GM13977 (cell line): ENCODE results near the gene SLC8A1.

Experiments
- DNase-seq: peaks from one replicate; pipeline ENCODE4 v3.0.0; 2012; ENCODE audit warnings: low spot score
- in situ Hi-C: fragments of 300-500 bp; cut with MboI; formaldehyde crosslinking; loops from one replicate; pipeline ENCODE4 v1.12.0; 2022; ENCODE audit warnings: low sequenced_read_pairs, low pct_unique_long_range_greater_than_20kb, mixed read lengths, inconsistent platforms; ENCODE audit not compliant: unreplicated experiment
- TF ChIP-seq, protein P1 (sequence below): IDR thresholded peaks from 2 replicates; pipeline ENCODE4 v1.5.1; 2012; ENCODE audit warnings: mild to moderate bottlenecking, control low read depth; ENCODE audit not compliant: insufficient read depth; ENCODE audit errors: extremely low read depth, missing control alignments

SLC8A1 gene

GRCh38 chr2:40271094-40271493 is 180.8 kb downstream of the SLC8A1 start:
- in situ Hi-C loops, result no loop called here
- DNase-seq, result no peak
- TF ChIP-seq, protein P1, sequence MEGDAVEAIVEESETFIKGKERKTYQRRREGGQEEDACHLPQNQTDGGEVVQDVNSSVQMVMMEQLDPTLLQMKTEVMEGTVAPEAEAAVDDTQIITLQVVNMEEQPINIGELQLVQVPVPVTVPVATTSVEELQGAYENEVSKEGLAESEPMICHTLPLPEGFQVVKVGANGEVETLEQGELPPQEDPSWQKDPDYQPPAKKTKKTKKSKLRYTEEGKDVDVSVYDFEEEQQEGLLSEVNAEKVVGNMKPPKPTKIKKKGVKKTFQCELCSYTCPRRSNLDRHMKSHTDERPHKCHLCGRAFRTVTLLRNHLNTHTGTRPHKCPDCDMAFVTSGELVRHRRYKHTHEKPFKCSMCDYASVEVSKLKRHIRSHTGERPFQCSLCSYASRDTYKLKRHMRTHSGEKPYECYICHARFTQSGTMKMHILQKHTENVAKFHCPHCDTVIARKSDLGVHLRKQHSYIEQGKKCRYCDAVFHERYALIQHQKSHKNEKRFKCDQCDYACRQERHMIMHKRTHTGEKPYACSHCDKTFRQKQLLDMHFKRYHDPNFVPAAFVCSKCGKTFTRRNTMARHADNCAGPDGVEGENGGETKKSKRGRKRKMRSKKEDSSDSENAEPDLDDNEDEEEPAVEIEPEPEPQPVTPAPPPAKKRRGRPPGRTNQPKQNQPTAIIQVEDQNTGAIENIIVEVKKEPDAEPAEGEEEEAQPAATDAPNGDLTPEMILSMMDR, result no peak

GRCh38 chr2:40270372-40270771 is 181.5 kb downstream of the SLC8A1 start:
- TF ChIP-seq, protein P1, result no peak
- no peak for DNase-seq
- in situ Hi-C loops, result no loop called here

DNA sequence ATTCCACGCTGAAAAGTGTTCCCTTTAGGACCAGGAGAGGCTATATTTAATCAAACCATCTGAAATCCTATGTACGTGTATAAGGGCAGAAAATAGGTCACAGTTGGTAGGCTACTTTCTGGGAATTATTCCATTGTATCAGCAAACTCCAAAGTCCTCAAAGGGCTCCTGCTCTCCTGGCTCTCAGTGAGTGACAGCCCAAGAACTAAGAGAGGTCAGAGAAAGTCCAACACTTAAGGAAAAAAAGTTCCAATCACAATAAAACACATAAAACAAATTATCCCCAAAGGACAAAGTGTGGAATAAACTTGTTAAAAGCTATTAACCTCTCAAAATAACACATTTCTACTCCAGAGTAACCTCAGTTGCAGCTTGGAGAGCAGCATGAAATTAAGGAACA is 183.3 kb downstream of the SLC8A1 start:
- in situ Hi-C loops, result no loop called here
- TF ChIP-seq, protein P1, result no peak
- DNase-seq, result no peak

- TF ChIP-seq, protein P1, result no peak
- in situ Hi-C loops, result no loop called here
- DNase-seq, result no peak
These were observed 185.7 kb downstream of the SLC8A1 start for GRCh38 chr2:40266201-40266600.

GRCh38 chr2:40265602-40266001 is 186.3 kb downstream of the SLC8A1 start:
- in situ Hi-C loops, result no loop called here
- no peak for DNase-seq
- TF ChIP-seq, protein P1, result no peak

GRCh38 chr2:40261042-40261441 is 190.8 kb downstream of the SLC8A1 start:
- DNase-seq, result no peak
- TF ChIP-seq, protein P1, result no peak
- in situ Hi-C loops, result no loop called here

DNA sequence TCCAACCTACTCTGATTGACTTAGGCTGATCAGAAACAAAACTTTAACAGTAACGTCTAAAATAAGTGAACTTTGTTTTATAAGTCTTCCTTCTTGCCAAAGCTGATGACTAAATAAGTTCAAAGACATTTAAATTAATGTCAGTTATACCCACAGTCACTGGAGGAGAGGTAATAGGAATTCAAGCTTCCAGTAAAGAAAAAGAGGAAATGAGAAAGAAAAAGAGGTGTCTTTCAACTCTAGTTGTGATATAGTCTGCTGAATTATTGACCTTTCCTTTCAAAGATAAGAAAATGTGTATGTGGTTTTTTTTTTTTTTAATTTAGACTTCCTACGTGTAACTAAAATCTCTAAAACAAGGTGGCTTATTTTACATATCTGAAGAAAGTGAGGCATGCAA is 191.5 kb downstream of the SLC8A1 start:
- in situ Hi-C loops, result no loop called here
- DNase-seq, result no peak

More for the DNA sequence above, 191.5 kb downstream of the SLC8A1 start:
- TF ChIP-seq, protein P1, result no peak
